MCF 10A (cell line): ENCODE results near the gene NOC4L. TPM values are rescaled to one million over a fixed set of nuclear protein-coding genes. Genes with fewer than 3 reads are reported as not detected.

Experiments used
- BruUV-seq: library from RNA; stranded (reverse); fragments of 400-500 nt; replicated peaks from 2 replicates; lab custom pipeline; 2021; lab: Mats Ljungman, UMichigan
- CTCF ChIA-PET: fragments of 300-600 bp; sonication (Branson Sonifier 250); formaldehyde crosslinking; extraction: SDS; loops from one replicate; lab custom pipeline; 2021; ENCODE audit warnings: antibody characterized with exemption, inconsistent platforms; lab: Yijun Ruan, JAX
- POLR2A ChIA-PET: fragments of 300-600, 350-650 bp; sonication (Branson Sonifier 250); formaldehyde crosslinking; extraction: SDS; loops from one replicate; lab custom pipeline; 2020; ENCODE audit warnings: antibody characterized with exemption, inconsistent platforms; lab: Yijun Ruan, JAX
- DNase-seq: peaks from one replicate; pipeline ENCODE4 v3.0.0-alpha.2; 2018; ENCODE audit not compliant: unreplicated experiment
- H3K27ac Mint-ChIP-seq: one replicate; pipeline ENCODE4 v1.8.0; 2022; ENCODE audit warnings: mild to moderate bottlenecking, low read depth, mixed read lengths; ENCODE audit not compliant: unreplicated experiment
- H3K27me3 Mint-ChIP-seq: one replicate; pipeline ENCODE4 v1.8.0; 2022; ENCODE audit warnings: mixed read lengths; ENCODE audit not compliant: insufficient read depth, unreplicated experiment
- H3K36me3 Mint-ChIP-seq: one replicate; pipeline ENCODE4 v1.8.0; 2022; ENCODE audit warnings: mild to moderate bottlenecking, moderate library complexity, mixed read lengths; ENCODE audit not compliant: insufficient read depth, unreplicated experiment
- H3K4me1 Mint-ChIP-seq: one replicate; pipeline ENCODE4 v1.8.0; 2022; ENCODE audit warnings: mixed read lengths; ENCODE audit not compliant: insufficient read depth, unreplicated experiment
- H3K4me3 Mint-ChIP-seq: one replicate; pipeline ENCODE4 v1.8.0; 2022; ENCODE audit warnings: mild to moderate bottlenecking, moderate library complexity, mixed read lengths; ENCODE audit not compliant: unreplicated experiment
- H3K9me3 Mint-ChIP-seq: one replicate; pipeline ENCODE4 v1.8.0; 2022; ENCODE audit warnings: mixed read lengths; ENCODE audit not compliant: unreplicated experiment
- intact Hi-C: fragments of 100-400 bp; cut with micrococcal nuclease; formaldehyde crosslinking; loops from 2 replicates; pipeline ENCODE4 v1.14.1; 2022
- total RNA-seq: library from RNA; stranded (reverse); gene quantifications from 2 replicates; pipeline ENCODE4 v1.2.3, GENCODE V29; 2022
- TF ChIP-seq, protein P1 (sequence below): fragments of 200-600 bp; IDR thresholded peaks from one replicate; pipeline ENCODE4 v1.8.0; 2022; ENCODE audit warnings: antibody characterized with exemption, mild to moderate bottlenecking; ENCODE audit not compliant: unreplicated experiment

Gene NOC4L
- total RNA-seq, 1 experiment from 2014 or later, result 32.0 TPM

DNA sequence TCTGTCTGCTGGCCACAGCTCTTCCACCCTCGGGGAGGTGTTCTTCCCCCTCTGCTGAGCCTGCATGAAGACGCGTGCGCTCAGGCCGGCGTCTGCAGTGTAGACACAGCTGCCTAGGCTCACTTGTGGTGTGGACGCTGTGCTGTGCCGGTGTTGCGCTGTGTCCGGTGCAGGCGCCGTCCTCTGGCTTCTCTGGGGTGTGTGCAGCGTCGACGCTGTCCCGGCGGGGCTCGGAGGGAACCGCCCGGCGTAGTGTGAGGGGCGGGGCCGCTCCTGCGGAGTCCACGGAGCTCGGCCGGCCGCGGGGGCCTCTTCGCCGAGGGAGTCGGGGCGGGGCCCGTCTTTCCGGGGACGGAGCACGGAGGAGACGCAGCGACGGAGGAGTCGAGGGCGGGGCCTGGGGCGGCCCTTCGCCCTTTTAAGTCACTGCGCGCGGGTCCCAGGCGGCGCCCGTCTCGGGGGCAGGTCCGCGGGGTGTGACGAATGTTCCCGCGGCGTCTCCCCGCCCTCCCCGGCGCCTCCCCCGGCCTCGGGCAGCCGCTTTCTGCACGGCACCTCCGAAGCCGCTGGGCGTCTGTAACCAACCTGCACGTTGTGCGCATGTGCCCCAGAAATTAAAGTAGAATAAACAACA lies 45.2 kb downstream of the NOC4L start:
- intact Hi-C loops, result no loop called here
- Mint-ChIP-seq H3K27ac (peak overlapping the region; percentile 69), H3K4me1 (peaks cover 5% of the 10 kb centered on the region), H3K9me3 (peaks cover 12% of the 10 kb centered on the region), H3K27me3 (peaks cover 21% of the 10 kb centered on the region), H3K36me3 (no peaks in the 10 kb centered on the region), H3K4me3 (peak overlapping the region; percentile 82)
- no TSS peak for BruUV-seq
- ChIA-PET POLR2A (interaction anchor here (0.6 to 1.4 kb wide), 5 partner anchors 11 to 443 kb away, joined by 3 to 7 read pairs (median 3); no protein-coding TSS in a partner anchor), CTCF (interaction anchor here (0.5 kb wide), 1 partner anchor 318 kb away, joined by 3 read pairs; no protein-coding TSS in a partner anchor)
- TF ChIP-seq, protein P1, sequence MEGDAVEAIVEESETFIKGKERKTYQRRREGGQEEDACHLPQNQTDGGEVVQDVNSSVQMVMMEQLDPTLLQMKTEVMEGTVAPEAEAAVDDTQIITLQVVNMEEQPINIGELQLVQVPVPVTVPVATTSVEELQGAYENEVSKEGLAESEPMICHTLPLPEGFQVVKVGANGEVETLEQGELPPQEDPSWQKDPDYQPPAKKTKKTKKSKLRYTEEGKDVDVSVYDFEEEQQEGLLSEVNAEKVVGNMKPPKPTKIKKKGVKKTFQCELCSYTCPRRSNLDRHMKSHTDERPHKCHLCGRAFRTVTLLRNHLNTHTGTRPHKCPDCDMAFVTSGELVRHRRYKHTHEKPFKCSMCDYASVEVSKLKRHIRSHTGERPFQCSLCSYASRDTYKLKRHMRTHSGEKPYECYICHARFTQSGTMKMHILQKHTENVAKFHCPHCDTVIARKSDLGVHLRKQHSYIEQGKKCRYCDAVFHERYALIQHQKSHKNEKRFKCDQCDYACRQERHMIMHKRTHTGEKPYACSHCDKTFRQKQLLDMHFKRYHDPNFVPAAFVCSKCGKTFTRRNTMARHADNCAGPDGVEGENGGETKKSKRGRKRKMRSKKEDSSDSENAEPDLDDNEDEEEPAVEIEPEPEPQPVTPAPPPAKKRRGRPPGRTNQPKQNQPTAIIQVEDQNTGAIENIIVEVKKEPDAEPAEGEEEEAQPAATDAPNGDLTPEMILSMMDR, result no peak
- peak; percentile 91 for DNase-seq

GRCh38 chr12:132190012-132190755 lies 45.9 kb downstream of the NOC4L start:
- Mint-ChIP-seq H3K4me1 (peaks cover 5% of the 10 kb centered on the region), H3K9me3 (peaks cover 12% of the 10 kb centered on the region), H3K4me3 (peak overlapping the region; percentile 82), H3K27me3 (peaks cover 14% of the 10 kb centered on the region), H3K36me3 (no peaks in the 10 kb centered on the region), H3K27ac (peak overlapping the region; percentile 69)
- BruUV-seq, result no TSS peak
- TF ChIP-seq, protein P1, result no peak
- intact Hi-C loops, result no loop called here
- POLR2A ChIA-PET, result interaction anchor here (0.7 to 1.4 kb wide), 4 partner anchors 12 to 91 kb away, joined by 3 to 7 read pairs (median 3); no protein-coding TSS in a partner anchor
- DNase-seq, result no peak
- CTCF ChIA-PET, result interaction anchor here (0.6 kb wide), 1 partner anchor 220 kb away, joined by 3 read pairs; no protein-coding TSS in a partner anchor

DNA sequence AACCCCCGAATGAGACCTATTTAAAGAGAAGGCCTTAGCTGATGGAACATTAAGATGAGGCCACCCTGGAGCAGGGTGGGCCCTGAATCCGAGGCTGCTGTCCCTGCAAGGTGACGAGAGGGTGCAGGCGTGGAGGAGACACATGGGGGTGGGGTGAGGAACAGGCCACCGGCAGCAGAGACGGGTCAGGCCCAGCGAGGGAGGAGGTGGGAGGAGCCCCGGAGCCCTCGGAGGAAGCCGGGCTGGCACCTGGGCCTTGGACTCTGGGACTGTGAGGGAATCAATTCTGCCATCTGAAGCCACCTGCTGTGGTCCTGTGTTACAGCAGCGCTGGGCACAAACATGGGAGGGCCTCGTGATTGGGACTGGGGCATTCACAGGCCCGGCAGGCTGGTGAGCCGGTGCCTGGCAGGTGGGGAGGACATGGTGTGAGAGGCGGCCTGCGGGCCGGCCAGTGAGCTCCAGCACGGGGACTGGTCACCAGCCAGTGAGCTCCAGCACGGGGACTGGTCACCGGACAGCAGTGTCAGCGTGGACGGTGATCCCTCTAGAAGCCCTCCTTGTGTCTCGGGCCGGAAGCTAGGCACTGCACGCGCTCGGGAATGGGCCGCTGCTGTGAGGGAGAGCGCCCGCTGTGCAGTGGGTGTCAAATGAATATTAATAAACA lies 46.7 kb downstream of the NOC4L start:
- DNase-seq, result no peak
- peaks cover 5% of the 10 kb centered on the region for H3K4me1 Mint-ChIP-seq
- H3K36me3 Mint-ChIP-seq, result no peaks in the 10 kb centered on the region
- no TSS peak for BruUV-seq
- intact Hi-C loops, result no loop called here
- ChIA-PET CTCF (interaction anchor here (0.6 kb wide), 1 partner anchor 219 kb away, joined by 3 read pairs; no protein-coding TSS in a partner anchor), POLR2A (no interaction called here)
- H3K4me3 Mint-ChIP-seq, result no peak overlapping the region
- no peak overlapping the region for H3K27ac Mint-ChIP-seq
- TF ChIP-seq, protein P1, result no peak
- H3K9me3 Mint-ChIP-seq, result peaks cover 12% of the 10 kb centered on the region
- peaks cover 6% of the 10 kb centered on the region for H3K27me3 Mint-ChIP-seq
